HG02759 (cell line): ENCODE data around the gene GOLGA6L7.
"Not testable (repeated sequence)": the region's sequence is repeated elsewhere in the genome, so short reads cannot be mapped to it uniquely, and the experiment has no call there.

Experiments
- ATAC-seq: cut with Tn5 transposase; IDR thresholded peaks from one replicate; pipeline ENCODE4 v1.9.1; 2021; ENCODE audit warnings: mild to moderate bottlenecking, moderate library complexity; ENCODE audit not compliant: unreplicated experiment

Gene GOLGA6L7, protein sequence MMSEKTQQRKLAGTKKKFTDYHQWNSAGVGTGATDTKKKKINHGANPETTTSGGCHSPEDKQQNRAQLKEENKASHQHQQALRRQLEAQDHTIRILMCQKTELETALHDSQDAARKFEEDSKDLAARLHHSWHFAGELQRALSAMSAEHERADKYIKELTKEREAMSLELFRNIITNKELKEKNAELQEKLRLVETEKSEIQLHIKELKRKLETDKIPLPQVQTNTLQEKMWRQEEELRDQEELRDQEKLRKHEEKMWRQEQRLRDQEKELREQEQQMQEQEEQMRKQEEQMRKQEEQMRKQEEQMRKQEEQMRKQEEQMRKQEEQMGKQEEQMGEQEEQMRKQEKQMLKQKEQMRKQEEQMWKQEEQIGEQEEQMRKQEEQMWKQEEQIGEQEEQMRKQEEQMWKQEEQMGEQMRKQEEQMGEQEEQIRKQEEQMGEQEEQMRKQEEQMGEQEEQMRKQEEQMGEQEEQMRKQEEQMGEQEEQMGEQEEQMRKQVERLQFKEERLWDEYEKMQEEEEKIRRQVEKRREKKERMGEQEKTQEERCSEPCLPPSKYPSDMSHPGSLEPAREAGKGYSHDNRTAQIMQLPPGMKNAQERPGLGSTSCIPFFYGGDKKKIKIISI

DNA sequence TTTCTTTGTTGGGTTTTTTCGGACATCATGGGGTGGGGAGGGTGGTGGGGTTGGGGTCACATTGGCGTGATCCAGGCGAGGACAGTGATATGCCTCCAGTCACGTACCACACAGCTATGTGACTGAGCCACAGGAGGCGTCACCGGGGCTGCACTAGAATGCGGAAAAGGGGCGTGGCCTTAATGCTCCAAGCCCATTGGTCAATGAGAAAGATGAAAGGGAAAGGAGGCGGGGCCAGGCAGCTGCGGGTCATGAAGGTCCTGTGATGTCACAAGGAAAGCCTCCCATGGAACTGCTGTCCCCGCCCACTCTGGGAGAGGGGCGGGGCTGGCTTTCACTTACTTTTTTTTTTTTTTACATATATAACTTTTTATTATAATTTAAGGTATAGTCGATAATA, at the start of gene GOLGA6L7:
TSS of gene GOLGA6L7 (minus strand) at position 124 of the 400 bp plus-strand sequence. CDS start at position 29, 95 bp downstream.
- ATAC-seq: not testable (repeated sequence)

DNA sequence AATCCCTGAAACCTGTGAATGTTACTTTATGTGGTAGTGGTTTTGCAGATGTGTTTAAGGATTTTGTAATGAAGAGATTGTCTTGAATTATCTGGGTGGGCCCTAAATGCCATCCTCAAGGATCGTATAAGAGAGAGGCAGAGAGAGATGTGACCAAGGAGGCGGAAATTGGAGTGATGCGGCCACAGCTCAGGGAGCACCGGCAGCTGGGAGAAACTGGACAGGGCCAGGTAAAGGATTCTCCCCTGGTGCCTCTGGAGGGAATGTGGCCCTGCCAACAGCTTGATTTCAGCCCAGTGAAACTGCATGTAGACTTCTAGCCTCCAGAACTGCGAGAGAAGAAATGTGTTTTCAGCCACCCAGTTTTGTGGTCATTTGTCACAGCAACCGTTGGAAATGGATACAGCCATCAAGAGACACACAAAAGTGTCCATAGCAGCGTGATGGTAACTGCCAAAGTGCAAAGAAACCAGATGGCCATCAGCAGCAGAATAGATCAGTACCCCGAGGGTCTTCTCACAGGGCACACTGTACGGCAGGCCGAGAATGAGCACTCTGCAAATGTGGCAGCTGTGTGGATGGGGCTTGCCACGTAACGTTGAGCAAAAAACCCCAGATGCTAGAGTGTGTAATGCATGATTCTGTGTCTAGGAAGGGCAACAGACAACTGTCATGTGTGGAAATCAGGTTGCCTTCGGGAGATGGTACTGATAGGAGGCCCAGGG, 49.6 kb upstream of the GOLGA6L7 start:
- ATAC-seq: no peak

DNA sequence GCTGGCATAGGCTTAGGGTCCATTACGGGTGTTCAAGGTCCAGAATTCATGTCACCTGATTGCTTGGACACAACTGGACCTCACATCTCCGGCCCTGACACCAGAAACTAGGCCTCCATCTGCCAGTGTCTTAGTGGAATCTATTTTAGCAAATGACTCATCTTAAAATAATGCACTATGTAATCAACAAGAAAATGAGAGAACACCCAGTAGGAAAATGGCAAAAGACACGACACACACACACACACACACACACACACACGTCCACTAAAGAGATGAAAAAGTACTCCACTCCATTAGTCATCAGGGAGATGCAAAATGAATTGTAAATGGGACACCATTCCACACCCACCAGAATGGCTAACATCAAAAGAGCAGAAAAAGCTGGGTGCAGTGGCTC, 48.5 kb upstream of the GOLGA6L7 start:
- no peak for ATAC-seq

DNA sequence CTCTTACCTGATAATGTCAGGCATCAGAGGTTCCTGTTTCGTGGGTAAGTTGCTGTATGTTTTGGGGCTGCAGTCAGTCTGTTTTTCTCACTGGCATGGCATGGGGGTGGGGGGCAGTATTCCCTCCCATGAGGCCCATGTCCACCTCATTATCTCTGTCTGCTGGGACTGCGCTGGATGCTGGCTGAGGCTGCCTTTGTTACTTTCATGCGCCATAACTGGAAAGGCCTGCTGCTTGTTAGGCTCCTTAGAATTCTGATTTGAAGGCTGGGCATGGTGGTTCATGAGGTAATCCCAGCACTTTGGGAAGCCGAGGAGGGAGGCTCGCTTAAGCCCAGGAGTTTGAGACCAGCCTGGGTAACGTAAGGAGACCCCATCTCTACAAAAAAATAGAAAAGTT, 47.1 kb upstream of the GOLGA6L7 start:
- no peak for ATAC-seq

DNA sequence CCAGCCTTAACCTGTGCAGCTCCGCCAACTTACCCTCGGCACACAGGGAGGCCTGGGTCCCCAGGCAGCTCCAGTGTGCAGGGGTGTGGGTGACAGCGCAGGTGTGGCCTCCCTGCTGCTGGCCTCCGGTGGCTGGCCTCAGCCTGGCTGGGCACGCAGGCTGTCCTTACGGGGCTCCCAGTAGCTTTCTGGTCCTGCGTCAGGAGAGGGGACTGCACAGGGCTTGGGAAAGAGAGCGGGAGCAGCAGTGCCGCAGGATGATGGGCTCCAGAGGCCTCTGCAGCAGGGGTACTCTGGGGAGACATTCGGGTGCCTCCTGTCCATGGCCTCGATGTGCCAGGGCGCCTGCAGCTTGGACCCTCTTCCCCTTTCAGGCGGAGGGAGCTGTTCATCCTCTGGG, 46.7 kb upstream of the GOLGA6L7 start:
- ATAC-seq: no peak

DNA sequence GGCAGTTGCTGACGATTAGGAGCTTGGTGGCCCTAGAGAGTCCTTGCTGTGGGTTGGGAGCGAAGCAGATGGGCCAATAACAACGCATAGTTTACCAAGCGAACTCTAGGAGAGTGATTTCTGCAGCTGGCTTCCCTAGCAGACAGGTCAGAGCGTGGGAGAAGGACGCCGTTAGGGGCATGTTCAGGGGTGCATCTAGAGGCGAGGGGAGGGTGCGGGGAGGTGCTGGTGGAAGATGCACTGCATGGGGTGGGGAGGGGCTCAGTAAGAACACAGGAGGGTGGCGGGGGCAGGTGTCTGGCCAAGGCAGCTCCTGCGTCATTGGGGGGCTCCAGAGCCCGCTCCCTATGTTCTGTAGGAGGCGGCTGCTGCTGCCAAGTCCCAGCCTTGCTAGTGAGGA, 46.2 kb upstream of the GOLGA6L7 start:
- ATAC-seq: no peak

DNA sequence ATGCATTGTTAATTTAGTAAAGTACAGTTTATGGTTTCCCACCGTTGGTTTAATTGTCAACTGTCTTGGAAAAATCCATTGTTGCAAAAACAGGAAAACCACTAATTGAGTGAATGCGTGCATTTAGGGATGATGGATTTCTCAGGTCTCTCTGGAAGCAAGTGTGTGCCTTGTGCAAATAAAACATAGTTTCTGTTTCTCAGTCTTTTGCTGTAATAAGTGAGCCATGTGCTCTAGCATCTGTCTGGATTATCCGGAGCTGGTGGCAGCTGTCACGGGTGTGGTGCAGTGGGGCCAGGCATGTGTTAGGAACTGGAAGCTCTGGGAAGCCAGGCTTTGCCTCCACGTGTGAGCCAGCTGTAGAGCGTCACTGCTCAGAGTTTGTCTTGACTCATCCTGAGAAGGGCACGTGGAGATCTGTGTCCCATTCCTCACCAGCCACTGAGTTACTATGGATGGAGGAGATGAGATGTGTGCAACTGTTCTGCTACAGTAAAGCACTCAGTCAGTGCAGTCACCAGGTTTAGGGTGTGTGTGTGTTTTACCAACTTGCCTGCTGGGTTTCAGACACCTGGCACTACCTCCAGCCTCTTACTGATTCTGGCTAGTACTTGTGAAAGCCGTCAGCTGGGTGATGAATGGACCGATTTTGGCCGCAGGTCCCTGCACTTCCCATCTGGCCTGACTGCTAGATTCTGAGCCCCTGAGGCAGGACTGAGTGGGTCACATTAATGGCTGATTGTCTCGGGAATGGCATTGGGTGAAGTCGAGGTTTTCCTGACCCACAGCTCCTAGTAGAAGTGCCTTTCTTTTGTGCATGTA, 44.6 kb upstream of the GOLGA6L7 start:
- ATAC-seq: no peak

DNA sequence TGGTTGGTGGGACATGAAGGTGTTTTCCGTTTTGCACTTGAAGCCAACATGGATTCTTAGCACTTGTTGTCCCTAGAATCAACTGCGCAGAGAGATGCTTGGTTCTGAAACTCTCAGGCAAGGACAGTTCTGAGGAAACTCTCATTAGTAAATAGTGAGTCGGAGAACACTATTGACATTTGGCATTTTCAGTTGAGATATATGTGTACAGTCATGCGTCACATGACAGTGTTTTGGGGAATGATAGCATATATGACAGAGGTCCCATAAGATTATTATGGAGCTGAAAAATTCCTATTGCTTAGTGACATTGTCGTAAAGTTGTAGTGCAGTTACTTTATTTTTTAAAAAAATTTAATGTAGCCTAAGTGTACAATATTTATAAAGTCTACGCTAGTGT, 43.1 kb upstream of the GOLGA6L7 start:
- ATAC-seq: no peak

DNA sequence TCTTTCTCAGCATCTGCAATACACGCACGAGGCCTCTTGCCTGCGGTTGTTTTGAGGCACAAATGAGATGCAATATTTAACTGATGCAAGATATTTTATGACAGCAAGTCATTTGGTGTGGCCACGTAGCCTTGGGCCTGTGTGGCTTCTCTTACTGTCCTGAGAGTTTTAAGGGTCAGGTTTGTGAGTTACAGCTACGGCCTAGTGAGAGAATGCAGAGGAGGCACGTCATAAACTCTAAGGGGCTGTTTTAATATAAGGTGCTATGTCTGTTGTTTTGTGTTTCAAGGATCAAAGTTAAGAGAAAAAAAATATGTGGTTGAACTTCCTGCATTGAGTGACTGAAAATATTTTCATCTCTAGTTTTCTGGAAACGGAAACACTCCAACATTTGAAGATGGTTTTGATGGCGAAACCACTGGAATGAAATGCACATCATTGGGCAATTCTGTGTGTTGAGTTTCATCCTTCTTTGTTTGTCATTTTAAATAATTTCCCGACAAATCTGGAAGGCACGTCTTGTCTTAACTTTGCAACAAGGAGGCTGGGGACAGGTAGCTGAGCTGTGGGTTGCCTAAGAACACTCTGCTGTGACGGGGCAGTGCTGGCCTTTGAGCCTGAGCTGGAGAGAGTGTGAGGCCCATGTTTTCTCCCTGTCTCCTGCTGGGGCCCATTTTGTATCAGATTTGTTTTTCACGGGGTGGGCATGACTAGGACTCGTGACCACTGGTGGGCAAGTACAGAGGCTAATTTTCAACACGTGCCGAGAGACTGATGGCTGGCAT, 42.5 kb upstream of the GOLGA6L7 start:
- ATAC-seq: no peak

DNA sequence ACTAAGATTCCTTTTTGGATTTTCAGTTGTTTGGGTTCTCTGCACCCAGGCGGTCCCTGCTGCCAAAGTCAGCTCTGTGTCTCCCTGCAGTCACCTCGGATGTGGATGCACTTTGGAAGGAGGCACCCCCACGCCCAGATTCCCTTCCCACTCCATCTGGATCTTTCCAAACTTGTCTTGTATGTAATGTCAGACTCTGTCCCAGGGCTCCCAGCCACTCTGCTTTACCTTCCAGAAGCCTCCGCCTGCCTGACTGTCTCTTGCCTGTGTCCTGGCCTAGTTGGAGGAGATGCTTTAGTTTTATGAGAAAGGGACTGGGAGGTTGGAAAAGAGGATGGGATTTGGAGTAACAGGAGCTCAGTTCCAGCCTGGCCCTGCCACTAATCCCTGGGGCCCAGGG, 41.8 kb upstream of the GOLGA6L7 start:
- ATAC-seq: not testable (repeated sequence)

DNA sequence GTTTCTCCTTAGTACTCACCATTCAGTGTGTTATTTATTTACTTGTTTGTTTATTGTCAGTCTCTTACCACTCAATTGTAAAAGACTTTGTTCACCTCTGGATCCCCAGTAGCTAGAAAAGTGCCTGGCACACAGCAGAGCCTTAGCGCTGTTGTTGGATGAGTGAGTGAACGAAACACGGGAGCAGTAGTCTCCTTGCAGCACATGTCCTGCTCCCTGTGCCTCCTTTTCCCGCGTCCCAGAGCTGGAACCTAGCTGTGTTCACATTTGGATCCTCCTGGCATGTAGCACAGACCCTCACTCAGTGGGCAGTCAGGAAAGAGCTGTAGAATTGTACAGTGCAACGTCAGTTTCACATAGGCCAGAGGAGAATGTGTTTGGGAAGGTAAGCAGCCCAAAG, 41.4 kb upstream of the GOLGA6L7 start:
- not testable (repeated sequence) for ATAC-seq

DNA sequence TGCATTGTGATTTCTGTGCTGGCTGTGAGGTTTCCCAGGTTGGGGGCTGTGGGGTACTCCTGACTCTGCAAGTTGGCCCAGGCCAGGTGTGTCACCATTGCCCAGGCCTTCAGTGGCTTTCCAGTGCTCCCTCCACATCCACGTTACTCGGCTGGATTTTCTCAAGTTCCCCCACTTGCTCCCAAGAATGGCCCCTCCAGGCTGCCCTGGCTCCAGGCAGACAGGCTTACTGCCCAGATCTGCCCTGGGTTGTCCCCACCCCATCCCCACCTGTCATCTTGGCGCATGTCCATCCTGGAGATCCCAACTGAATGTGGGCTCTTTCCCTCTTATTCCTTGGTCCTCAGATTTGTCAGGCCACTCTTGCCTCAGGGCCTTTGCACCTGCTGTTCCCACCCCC, 40.9 kb upstream of the GOLGA6L7 start:
- ATAC-seq: no peak

DNA sequence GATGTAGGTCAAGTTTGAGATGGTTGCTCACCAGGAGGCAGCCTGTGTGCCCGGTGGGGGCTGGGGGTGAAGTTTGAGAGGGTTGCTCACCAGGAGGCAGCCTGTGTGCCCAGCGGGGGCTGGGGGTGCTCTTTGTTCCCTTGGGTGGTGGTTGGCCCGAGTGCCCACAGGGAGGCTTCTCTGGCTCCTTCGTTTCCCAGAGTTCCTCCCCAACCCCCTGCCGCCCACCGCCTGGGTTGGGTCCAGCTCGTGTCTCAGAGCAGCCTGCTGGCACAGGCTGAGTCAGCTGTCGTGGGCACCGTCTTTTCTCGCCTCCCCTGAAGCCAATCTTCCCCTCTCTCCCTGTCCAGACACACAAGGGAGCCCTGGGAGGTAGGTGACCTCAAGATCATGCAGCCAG, 40.5 kb upstream of the GOLGA6L7 start:
- no peak for ATAC-seq

DNA sequence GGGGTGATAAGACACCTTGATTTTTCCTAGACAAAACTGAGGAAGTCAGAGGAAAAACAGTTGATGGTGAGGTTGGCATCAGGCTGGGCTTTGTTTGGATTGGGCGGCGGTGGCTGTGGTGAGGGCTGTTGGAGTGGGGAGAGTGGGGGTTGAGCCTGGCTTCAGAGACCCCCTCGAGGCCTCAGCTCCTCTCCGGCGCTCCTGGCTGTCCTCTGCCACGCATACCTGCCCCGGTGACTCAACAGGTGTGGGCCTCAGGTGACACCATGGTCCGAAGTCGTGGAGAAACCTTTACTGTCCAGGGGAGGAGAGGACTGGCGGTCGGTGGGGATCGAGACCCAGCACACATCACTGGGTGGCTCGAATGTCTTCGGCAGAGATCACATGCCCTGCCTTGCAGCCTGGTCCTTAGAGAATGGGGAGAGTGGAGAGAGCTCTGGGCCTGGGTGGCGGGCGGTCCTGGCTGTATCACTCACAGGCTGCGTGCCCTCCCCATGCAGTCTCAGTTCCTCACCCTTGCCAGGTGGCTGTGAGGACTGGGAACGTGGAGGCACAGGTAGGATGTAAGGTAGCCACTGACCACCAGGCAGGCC, 40.0 kb upstream of the GOLGA6L7 start:
- no peak for ATAC-seq

DNA sequence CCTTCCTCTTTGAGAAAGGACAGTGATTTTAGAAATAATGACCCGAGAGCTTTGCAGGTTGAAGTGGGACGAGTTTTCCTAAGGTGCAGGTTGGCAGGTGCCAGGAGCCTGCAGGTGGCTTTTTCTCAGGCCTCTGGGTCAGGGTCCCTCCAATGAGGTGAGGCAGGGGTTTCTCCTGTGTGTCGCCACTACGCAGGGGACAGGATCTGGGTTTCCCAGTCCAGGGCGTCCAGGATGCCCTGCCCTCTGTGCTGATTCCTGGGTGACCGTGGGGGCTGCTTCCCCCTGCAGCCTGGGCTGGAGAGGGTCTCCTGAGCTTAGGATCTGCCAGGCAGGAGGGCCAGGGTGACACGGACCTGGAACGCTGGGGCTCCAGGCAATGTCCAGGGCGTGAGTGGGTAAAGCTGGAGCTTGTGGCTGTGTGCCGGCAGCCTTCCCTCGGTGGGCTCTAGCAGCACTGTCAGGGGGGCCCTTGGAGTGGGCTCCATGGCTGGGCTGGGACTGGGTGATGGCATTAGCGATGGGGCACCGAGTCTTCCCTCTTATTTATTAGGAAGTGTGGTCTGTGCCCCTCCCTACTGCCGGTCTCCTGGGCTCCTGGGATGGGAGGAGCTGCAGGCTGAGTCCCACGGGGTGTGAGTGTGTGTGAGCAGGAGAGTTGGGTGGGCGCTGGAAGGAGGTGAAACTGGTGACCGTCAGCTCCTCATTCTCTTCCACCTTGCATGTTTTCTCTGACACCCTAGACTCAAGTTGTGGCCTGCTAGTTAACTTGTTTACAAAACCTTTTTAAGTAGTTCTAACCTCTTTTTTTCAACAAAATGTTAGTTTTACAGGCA, 39.1 kb upstream of the GOLGA6L7 start:
- no peak for ATAC-seq

DNA sequence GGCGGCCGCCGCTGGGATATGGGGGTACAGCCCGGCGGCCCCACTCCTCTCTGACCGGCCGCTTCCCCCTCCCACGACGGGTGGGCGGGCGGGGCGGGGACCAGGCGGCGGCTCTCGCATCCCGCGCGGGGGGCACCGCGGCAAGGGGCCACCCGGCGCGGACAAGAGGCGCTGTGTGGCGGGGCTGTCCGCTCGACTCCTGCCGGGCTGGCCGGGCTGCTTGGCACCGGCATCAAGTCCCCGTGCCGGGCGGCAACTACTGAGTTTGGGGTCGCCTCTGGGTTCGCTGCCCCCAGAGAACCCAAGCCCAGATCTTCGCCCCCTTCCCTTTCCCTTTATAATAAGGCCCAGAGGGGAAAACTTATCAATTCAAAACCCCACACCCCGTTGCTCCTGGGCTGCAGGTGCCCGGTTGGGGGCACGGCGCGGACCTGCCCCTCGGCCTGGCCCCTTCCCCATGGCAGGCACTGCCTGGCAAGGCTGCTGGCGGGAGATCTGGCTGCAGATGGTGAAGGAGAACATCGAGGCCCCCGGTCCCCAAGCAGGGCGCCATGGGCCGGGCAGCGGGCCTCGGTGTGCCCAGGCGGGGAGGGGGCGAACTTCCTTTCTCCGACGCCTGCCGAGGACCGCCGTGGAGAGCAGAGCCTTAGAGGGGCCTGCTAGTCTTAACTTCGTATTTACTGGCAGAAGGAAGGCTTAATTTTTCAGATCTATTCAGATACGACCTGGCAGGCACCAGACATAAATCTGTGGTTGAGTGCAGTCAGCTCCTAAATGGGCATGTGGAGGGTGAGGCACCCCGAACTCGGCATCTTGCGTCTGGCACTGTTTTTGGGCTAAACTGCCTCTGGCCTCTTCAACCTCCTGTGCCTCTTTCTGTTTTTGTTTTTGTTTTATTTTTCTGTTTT, 38.2 kb upstream of the GOLGA6L7 start:
- no peak for ATAC-seq

DNA sequence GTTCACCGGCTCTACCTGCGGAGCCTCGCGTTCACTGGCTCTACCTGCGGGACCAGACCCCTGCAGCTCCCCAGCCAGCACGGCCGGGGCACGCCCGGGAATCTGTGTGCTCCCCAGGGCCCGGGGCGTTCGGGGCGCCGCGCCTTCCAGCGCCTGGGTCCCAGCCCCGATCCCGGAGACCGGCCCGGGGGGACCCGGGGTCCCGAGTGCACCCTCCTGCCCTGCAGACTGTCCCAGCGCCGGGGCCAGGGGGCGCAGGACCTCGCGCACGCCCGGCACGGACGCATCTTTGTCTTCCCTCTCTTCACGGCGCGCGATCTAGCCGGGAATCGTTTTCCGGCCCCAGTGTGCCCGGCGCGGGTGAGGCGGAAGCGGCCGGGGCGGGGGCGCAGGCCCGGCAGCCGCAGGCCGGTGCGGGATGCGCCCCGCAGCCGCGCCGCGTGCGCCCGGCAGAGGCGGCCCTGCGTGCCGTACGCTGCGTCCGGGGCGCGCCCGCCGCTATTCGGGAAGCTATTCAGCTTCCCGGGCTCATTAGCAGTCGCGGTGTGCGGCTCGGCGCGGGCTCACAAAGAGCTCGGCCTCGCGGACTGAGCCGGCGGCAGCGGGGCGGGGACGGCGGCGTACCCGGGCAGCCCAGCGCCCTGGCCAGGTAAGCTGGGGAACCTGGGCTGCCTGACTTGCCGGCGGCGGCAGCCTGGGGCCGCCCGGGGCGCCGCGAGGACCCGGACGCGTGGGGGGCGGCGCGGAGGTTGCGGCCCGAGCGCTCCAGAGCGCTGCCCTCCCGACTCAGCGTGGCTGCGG, 37.4 kb upstream of the GOLGA6L7 start, which contains the start of gene APBA2:
TSS of gene APBA2 (plus strand) at position 345 of the 801 bp plus-strand sequence. CDS start 167,911 bp downstream, outside the sequence.
- ATAC-seq: no peak
